HepG2 (cell line): ENCODE data around the gene FSIP1. TPM values are rescaled to one million over a fixed set of nuclear protein-coding genes. Genes with fewer than 3 reads are reported as not detected.

Source experiments
- CENPT ChIP-seq: sonication (generic); formaldehyde crosslinking; IDR thresholded peaks from 2 replicates; pipeline ENCODE4 v1.8.0; 2022; ENCODE audit warnings: low read depth, mild to moderate bottlenecking, moderate library complexity, missing genetic modification reagents
- ETV5 ChIP-seq: IDR thresholded peaks from 2 replicates; pipeline ENCODE4 v1.6.1; 2018; ENCODE audit warnings: missing biosample characterization, missing genetic modification reagents, inconsistent platforms, borderline replicate concordance
- FOSL2 ChIP-seq: sonication (generic); formaldehyde crosslinking; IDR thresholded peaks from 2 replicates; pipeline ENCODE4 v1.4.0; 2020; ENCODE audit warnings: missing genetic modification reagents
- HMGXB4 ChIP-seq, 2 experiments: sonication (generic) in 1 of 2; formaldehyde crosslinking in 1 of 2; IDR thresholded peaks; 2 replicates each; pipeline versions ENCODE4 v1.4.0 to v1.6.1; 2018 to 2020; ENCODE audit warnings: missing genetic modification reagents in 2 of 2, borderline replicate concordance in 1 of 2, low read depth in 1 of 2, mild to moderate bottlenecking in 1 of 2, missing biosample characterization in 1 of 2
- HNF4A ChIP-seq: sonication (generic); formaldehyde crosslinking; IDR thresholded peaks from 2 replicates; pipeline ENCODE4 v1.4.0; 2020; ENCODE audit warnings: missing genetic modification reagents
- JUND ChIP-seq: sonication (generic); formaldehyde crosslinking; IDR thresholded peaks from 2 replicates; pipeline ENCODE4 v1.8.0; 2022; ENCODE audit warnings: mild to moderate bottlenecking, missing genetic modification reagents
- MNT ChIP-seq: fragments of 450-650 bp; IDR thresholded peaks from 2 replicates; pipeline ENCODE4 v1.6.1; 2016
- MTA1 ChIP-seq: sonication (generic); formaldehyde crosslinking; IDR thresholded peaks from 2 replicates; pipeline ENCODE4 v1.4.0; 2020; ENCODE audit warnings: missing genetic modification reagents, mild to moderate bottlenecking, borderline replicate concordance
- RAD21 ChIP-seq: fragments of 450-650 bp; formaldehyde crosslinking; IDR thresholded peaks from 2 replicates; pipeline ENCODE4 v1.5.0; 2020; ENCODE audit warnings: mild to moderate bottlenecking
- SMAD1 ChIP-seq: sonication (generic); formaldehyde crosslinking; IDR thresholded peaks from 2 replicates; pipeline ENCODE4 v1.4.0; 2020; ENCODE audit warnings: missing genetic modification reagents, low read depth, mild to moderate bottlenecking, borderline replicate concordance
- SOX13 ChIP-seq, 3 experiments: fragments of 450-650 bp in 1 of 3; sonication (generic) in 1 of 3; formaldehyde crosslinking in 1 of 3; IDR thresholded peaks in 2 of 3; conservative IDR thresholded peaks in 1 of 3; 2 replicates each; pipeline versions ENCODE4 v1.5.0 to v1.6.1; 2016 to 2020; ENCODE audit warnings: antibody characterized with exemption in 1 of 3, mild to moderate bottlenecking in 1 of 3, missing compliant biosample characterization in 1 of 3, missing genetic modification reagents in 1 of 3, moderate library complexity in 1 of 3
- THAP7 ChIP-seq: sonication (generic); formaldehyde crosslinking; IDR thresholded peaks from 2 replicates; pipeline ENCODE4 v1.8.1; 2023; ENCODE audit warnings: mild to moderate bottlenecking, missing genetic modification reagents
- ZBTB7B ChIP-seq: sonication (generic); formaldehyde crosslinking; IDR thresholded peaks from 2 replicates; pipeline ENCODE4 v1.4.0; 2020; ENCODE audit warnings: missing genetic modification reagents
- ZMYM4 ChIP-seq: sonication (generic); formaldehyde crosslinking; IDR thresholded peaks from 2 replicates; pipeline ENCODE4 v1.8.1; 2023; ENCODE audit warnings: mild to moderate bottlenecking, missing genetic modification reagents
- ZNF124 ChIP-seq: sonication (generic); formaldehyde crosslinking; IDR thresholded peaks from 2 replicates; pipeline ENCODE4 v1.4.0; 2020; ENCODE audit warnings: missing genetic modification reagents
- ZNF276 ChIP-seq: sonication (generic); formaldehyde crosslinking; IDR thresholded peaks from 2 replicates; pipeline ENCODE4 v1.4.0; 2020; ENCODE audit warnings: mild to moderate bottlenecking, low read depth, missing genetic modification reagents
- ZNF331 ChIP-seq: sonication (generic); formaldehyde crosslinking; IDR thresholded peaks from 2 replicates; pipeline ENCODE4 v1.4.0; 2020; ENCODE audit warnings: missing genetic modification reagents
- ZNF343 ChIP-seq: sonication (generic); formaldehyde crosslinking; IDR thresholded peaks from 2 replicates; pipeline ENCODE4 v1.4.0; 2020; ENCODE audit warnings: mild to moderate bottlenecking, missing genetic modification reagents
- ZNF546 ChIP-seq: sonication (generic); formaldehyde crosslinking; conservative IDR thresholded peaks from 2 replicates; pipeline ENCODE4 v1.8.1; 2023; ENCODE audit warnings: mild to moderate bottlenecking, missing genetic modification reagents
- ZNF552 ChIP-seq: sonication (generic); formaldehyde crosslinking; IDR thresholded peaks from 2 replicates; pipeline ENCODE4 v1.9.0; 2022; ENCODE audit warnings: missing genetic modification reagents, mild to moderate bottlenecking, borderline replicate concordance
- polyA plus RNA-seq, 8 experiments: library from polyadenylated mRNA; depleted of rRNA in 3 of 8; stranded (reverse) in 7 of 8; unstranded in 1 of 8; fragments of >200 nt; fragmentation: Illumina TruSeq in 4 of 8; extraction: Trizol in 4 of 8; gene quantifications; 2 replicates each; pipeline versions ENCODE4 v1.2.1 to v1.2.3, GENCODE V29; 2011 to 2016; ENCODE audit warnings: low read depth in 4 of 8, missing spikeins in 1 of 8, mixed read lengths in 1 of 8; ENCODE audit not compliant: insufficient read depth in 1 of 8
- total RNA-seq, 5 experiments: library from RNA; depleted of rRNA; stranded (reverse); fragments of >200 nt; fragmentation: Illumina TruSeq; extraction: Trizol; gene quantifications; 2 replicates each; pipeline ENCODE4 v1.2.3, GENCODE V29; 2016; ENCODE audit warnings: low read depth in 1 of 5
- TF ChIP-seq, protein P1 (sequence below): IDR thresholded peaks from 2 replicates; pipeline ENCODE4 v1.6.1; 2016; ENCODE audit warnings: low read depth

FSIP1 gene
- total and polyA plus RNA-seq, 2 of the 13 experiments (the other 11 are each of a cell fraction or from before 2014, with no cell fraction given): 0.18 TPM; not detected in 1

- no peak for TF ChIP-seq SOX13 (IDR thresholded peaks at IDR 0.05)
- TF ChIP-seq SOX13 (CRISPR knock-in tag; conservative IDR thresholded peaks at IDR 0.05 in 1 of 2, IDR thresholded peaks at IDR 0.05 in 1 of 2): 0 out of 4 replicates have a peak, but pooled peaks of 1 of the 2 experiments have one; percentile 15
- TF ChIP-seq ZNF276 (CRISPR knock-in tag): no peak
- TF ChIP-seq ZNF552 (CRISPR knock-in tag): 0 out of 2 replicates have a peak, but pooled peaks have one; percentile 40
- TF ChIP-seq MNT: no peak
- TF ChIP-seq ZNF124 (CRISPR knock-in tag): no peak
- peak; percentile 79 for TF ChIP-seq HNF4A (CRISPR knock-in tag)
- TF ChIP-seq, protein P1, sequence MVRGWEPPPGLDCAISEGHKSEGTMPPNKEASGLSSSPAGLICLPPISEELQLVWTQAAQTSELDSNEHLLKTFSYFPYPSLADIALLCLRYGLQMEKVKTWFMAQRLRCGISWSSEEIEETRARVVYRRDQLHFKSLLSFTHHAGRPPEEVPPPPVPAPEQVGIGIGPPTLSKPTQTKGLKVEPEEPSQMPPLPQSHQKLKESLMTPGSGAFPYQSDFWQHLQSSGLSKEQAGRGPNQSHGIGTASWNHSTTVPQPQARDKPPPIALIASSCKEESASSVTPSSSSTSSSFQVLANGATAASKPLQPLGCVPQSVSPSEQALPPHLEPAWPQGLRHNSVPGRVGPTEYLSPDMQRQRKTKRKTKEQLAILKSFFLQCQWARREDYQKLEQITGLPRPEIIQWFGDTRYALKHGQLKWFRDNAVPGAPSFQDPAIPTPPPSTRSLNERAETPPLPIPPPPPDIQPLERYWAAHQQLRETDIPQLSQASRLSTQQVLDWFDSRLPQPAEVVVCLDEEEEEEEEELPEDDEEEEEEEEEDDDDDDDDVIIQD: peak; percentile 62; the same call in 1 of the 2 replicates
- TF ChIP-seq ZNF331: 0 out of 2 replicates have a peak, but pooled peaks have one; percentile 30
- no peak for TF ChIP-seq ZNF546 (CRISPR knock-in tag)
- peak; percentile 12; the same call in 1 of the 2 replicates for TF ChIP-seq JUND
- TF ChIP-seq ZMYM4 (CRISPR knock-in tag): peak; percentile 74; the same call in 1 of the 2 replicates
- no peak for TF ChIP-seq ZNF343
- TF ChIP-seq MTA1 (CRISPR knock-in tag): peak; percentile 27; the same call in 1 of the 2 replicates
- TF ChIP-seq FOSL2 (CRISPR knock-in tag): 0 out of 2 replicates have a peak, but pooled peaks have one; percentile 23
- TF ChIP-seq THAP7 (CRISPR knock-in tag): no peak
- TF ChIP-seq ZBTB7B (CRISPR knock-in tag): 0 out of 2 replicates have a peak, but pooled peaks have one; percentile 34
- TF ChIP-seq SMAD1 (CRISPR knock-in tag): no peak
- no peak for TF ChIP-seq CENPT (CRISPR knock-in tag)
- peak; percentile 58 to 83; a peak in 3 of 4 replicates for TF ChIP-seq HMGXB4 (CRISPR knock-in tag; IDR thresholded peaks at IDR 0.05; ENCODE audit: borderline replicate concordance in 1 of 2, low read depth in 1 of 2)
- peak; percentile 75 for TF ChIP-seq ETV5 (CRISPR knock-in tag)
- peak; percentile 68 for TF ChIP-seq RAD21
Observed at GRCh38 chr15:39581793-39582285, 200.8 kb downstream of the FSIP1 start (continued).
